ENCODE results near the gene FNDC3A.

The FNDC3A gene

DNA sequence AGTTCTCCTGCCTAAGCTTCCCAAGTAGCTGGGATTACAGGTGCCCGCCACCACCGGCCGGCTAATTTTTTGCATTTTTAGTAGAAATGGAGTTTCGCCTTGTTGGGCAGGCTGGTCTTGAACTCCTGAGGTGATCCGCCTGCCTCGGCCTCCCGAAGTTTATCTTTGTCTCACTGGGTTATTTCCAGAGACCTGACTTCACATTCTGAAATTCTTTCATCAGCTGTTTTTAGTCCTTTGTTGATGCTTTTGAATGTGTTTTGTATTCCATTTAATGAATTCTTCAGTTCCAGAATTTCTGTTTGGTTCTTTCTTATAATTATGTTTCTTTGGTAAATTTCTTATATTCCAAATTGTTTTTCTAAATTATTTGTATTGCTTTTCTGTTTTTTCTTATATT is 189.0 kb downstream of the FNDC3A start:
- H3K4me1 ChIP-seq (ENCODE audit: control insufficient read depth, insufficient read depth, low read depth, low read length) = peaks cover 3% of the 10 kb centered on the region
- no peak overlapping the region for H3K4me2 ChIP-seq (ENCODE audit: low read length, poor library complexity, severe bottlenecking)
- H3K79me1 ChIP-seq (replicated peaks; ENCODE audit: low read length, poor library complexity, severe bottlenecking) = peaks cover 29% of the 10 kb centered on the region
- H3K27ac ChIP-seq (ENCODE audit: low read length, poor library complexity, severe bottlenecking) = no peak overlapping the region
- H3K27me3 ChIP-seq (ENCODE audit: control insufficient read depth in 1 of 2, insufficient read depth in 1 of 2, low read length in 2 of 2) = no peaks in the 10 kb centered on the region
- no peak overlapping the region for H3K4me3 ChIP-seq (ENCODE audit: insufficient read depth in 1 of 2, low read depth in 1 of 2, low read length in 2 of 2)
- H4K91ac ChIP-seq (ENCODE audit: low read length) = no peak overlapping the region
- no peak overlapping the region for H3K4ac ChIP-seq (ENCODE audit: low read depth in 1 of 2, low read length in 2 of 2)
- peaks cover 21% of the 10 kb centered on the region for H3K9me3 ChIP-seq (ENCODE audit: control insufficient read depth, low read length)
- no peak overlapping the region for H3K23ac ChIP-seq (ENCODE audit: low read length in 2 of 2)
- no peak overlapping the region for H4K8ac ChIP-seq (ENCODE audit: low read length)
- H2AFZ ChIP-seq (ENCODE audit: low read depth, low read length) = no peak overlapping the region
- H3K36me3 ChIP-seq (ENCODE audit: control insufficient read depth in 1 of 2, insufficient read depth in 2 of 2, low read depth in 1 of 2, low read length in 2 of 2) = peaks cover 26 to 63% of the 10 kb centered on the region in 2 experiments
- H3K18ac ChIP-seq (ENCODE audit: low read depth in 1 of 2, low read length in 2 of 2) = no peak overlapping the region
- no peak overlapping the region for H2AK5ac ChIP-seq (ENCODE audit: low read length, severe bottlenecking)
- 96% methylated on average over 7 of the region's 7 CpGs for WGBS
- no peak for DNase-seq
- H3K9ac ChIP-seq (ENCODE audit: low read length) = no peak overlapping the region
- no peak overlapping the region for H2BK5ac ChIP-seq (ENCODE audit: low read depth, low read length, poor library complexity, severe bottlenecking)
- no peak overlapping the region for H2BK12ac ChIP-seq (ENCODE audit: low read length in 2 of 2)
- no peak overlapping the region for H2BK120ac ChIP-seq (ENCODE audit: low read depth, low read length)
- H3K14ac ChIP-seq (ENCODE audit: low read length in 2 of 2) = no peak overlapping the region
- no peak overlapping the region for H2BK15ac ChIP-seq (ENCODE audit: low read depth, poor library complexity, severe bottlenecking)

DNA sequence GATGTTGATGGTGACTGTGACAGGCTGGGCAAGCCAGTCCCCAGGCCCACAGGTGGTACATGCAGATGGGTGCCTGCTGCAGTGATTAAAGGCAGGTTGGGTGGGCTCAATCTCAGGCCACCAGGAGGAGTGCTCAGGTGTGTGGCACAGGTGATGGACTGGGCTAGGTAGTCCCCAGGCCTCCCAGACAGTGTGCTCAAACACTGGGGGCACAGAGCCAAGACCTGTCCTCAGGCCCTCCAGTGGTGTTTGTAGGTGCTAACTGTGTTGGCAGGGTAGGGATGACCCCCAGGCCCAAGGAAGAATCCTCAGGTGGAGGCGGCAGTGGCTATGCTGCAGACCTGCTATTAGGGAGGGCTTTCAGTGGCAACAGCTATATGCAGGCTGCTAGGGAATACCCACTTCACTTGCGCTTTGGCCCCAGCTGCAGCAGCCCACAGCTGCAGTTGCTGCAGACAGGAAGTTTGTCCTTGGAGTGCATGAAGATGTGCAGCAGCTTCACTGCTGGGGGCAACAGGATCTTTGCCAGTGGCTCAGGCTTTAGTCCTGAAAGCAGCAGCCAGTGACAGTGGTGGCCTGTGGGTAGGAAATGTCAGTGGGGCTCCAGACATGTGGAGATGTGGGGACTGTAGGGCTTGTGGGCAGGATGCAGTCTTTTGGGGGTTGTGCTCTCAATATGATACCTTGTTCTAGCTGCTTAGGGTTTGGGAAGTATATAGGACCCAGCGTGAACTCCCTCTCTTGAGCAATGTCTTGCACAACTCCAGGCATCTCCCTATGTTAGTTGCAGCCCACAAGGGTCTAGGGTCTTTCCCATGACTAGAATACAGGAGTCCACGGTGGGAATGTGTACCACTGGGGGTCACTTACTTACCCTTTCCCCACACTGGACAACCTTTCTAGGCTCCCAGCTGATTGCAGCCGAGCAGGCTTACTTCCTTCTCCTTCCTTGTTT is 190.4 kb downstream of the FNDC3A start:
- Histone ChIP-seq H2AFZ (ENCODE audit: low read depth, low read length) (no peak overlapping the region), H3K23ac (ENCODE audit: low read length in 2 of 2) (no peak overlapping the region), H3K36me3 (ENCODE audit: control insufficient read depth in 1 of 2, insufficient read depth in 2 of 2, low read depth in 1 of 2, low read length in 2 of 2) (peaks cover 26 to 72% of the 10 kb centered on the region in 2 experiments), H3K9me3 (ENCODE audit: control insufficient read depth, low read length) (peaks cover 21% of the 10 kb centered on the region), H2BK120ac (ENCODE audit: low read depth, low read length) (no peak overlapping the region), H3K27ac (ENCODE audit: low read length, poor library complexity, severe bottlenecking) (no peak overlapping the region), H3K4me1 (ENCODE audit: control insufficient read depth, insufficient read depth, low read depth, low read length) (peaks cover 3% of the 10 kb centered on the region), H3K27me3 (ENCODE audit: control insufficient read depth in 1 of 2, insufficient read depth in 1 of 2, low read length in 2 of 2) (no peaks in the 10 kb centered on the region), H3K18ac (ENCODE audit: low read depth in 1 of 2, low read length in 2 of 2) (no peak overlapping the region), H3K4ac (ENCODE audit: low read depth in 1 of 2, low read length in 2 of 2) (no peak overlapping the region), H3K9ac (ENCODE audit: low read length) (no peak overlapping the region), H4K8ac (ENCODE audit: low read length) (peak overlapping the region; percentile 49), H3K79me1 (replicated peaks; ENCODE audit: low read length, poor library complexity, severe bottlenecking) (peaks cover 31% of the 10 kb centered on the region), H2BK15ac (ENCODE audit: low read depth, poor library complexity, severe bottlenecking) (no peak overlapping the region), H3K14ac (ENCODE audit: low read length in 2 of 2) (no peak overlapping the region), H2AK5ac (ENCODE audit: low read length, severe bottlenecking) (no peak overlapping the region), H3K4me3 (ENCODE audit: insufficient read depth in 1 of 2, low read depth in 1 of 2, low read length in 2 of 2) (no peak overlapping the region), H4K91ac (ENCODE audit: low read length) (no peak overlapping the region), H3K4me2 (ENCODE audit: low read length, poor library complexity, severe bottlenecking) (no peak overlapping the region), H2BK12ac (ENCODE audit: low read length in 2 of 2) (no peak overlapping the region), H2BK5ac (ENCODE audit: low read depth, low read length, poor library complexity, severe bottlenecking) (no peak overlapping the region)
- WGBS = 97% methylated on average over 5 of the region's 5 CpGs
- peak; percentile 34 for DNase-seq

DNA sequence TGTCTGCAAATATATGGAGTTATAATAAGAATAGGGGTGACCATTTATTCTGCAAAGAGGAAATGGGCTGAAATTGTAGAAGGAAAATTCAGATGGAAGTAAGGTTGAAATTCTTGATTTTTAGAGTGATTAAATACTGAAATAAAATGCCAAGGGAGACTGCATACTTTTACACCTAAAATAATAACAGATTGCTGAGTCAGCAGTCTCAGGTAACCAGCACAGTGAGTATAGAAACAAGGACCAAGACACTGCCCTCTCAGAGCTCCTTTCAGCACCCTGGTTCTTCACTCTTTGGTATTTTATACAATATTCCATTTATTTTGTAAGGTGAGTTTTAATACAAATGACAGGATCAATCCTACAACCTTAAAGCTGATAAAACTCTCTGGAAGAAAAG is 195.6 kb downstream of the FNDC3A start:
- Histone ChIP-seq H3K4me1 (ENCODE audit: control insufficient read depth, insufficient read depth, low read depth, low read length) (no peaks in the 10 kb centered on the region), H2AK5ac (ENCODE audit: low read length, severe bottlenecking) (no peak overlapping the region), H4K8ac (ENCODE audit: low read length) (no peak overlapping the region), H3K27me3 (ENCODE audit: control insufficient read depth in 1 of 2, insufficient read depth in 1 of 2, low read length in 2 of 2) (no peaks in the 10 kb centered on the region), H3K9me3 (ENCODE audit: control insufficient read depth, low read length) (no peaks in the 10 kb centered on the region), H3K4me3 (ENCODE audit: insufficient read depth in 1 of 2, low read depth in 1 of 2, low read length in 2 of 2) (no peak overlapping the region), H3K18ac (ENCODE audit: low read depth in 1 of 2, low read length in 2 of 2) (no peak overlapping the region), H2BK5ac (ENCODE audit: low read depth, low read length, poor library complexity, severe bottlenecking) (no peak overlapping the region), H2AFZ (ENCODE audit: low read depth, low read length) (no peak overlapping the region), H2BK12ac (ENCODE audit: low read length in 2 of 2) (no peak overlapping the region), H3K4ac (ENCODE audit: low read depth in 1 of 2, low read length in 2 of 2) (no peak overlapping the region), H3K14ac (ENCODE audit: low read length in 2 of 2) (no peak overlapping the region), H3K36me3 (ENCODE audit: control insufficient read depth in 1 of 2, insufficient read depth in 2 of 2, low read depth in 1 of 2, low read length in 2 of 2) (peaks cover 3 to 89% of the 10 kb centered on the region in 2 experiments), H3K23ac (ENCODE audit: low read length in 2 of 2) (no peak overlapping the region), H3K9ac (ENCODE audit: low read length) (no peak overlapping the region), H3K27ac (ENCODE audit: low read length, poor library complexity, severe bottlenecking) (no peak overlapping the region), H2BK120ac (ENCODE audit: low read depth, low read length) (no peak overlapping the region), H4K91ac (ENCODE audit: low read length) (no peak overlapping the region), H3K4me2 (ENCODE audit: low read length, poor library complexity, severe bottlenecking) (no peak overlapping the region), H3K79me1 (replicated peaks; ENCODE audit: low read length, poor library complexity, severe bottlenecking) (peaks cover 20% of the 10 kb centered on the region), H2BK15ac (ENCODE audit: low read depth, poor library complexity, severe bottlenecking) (no peak overlapping the region)
- DNase-seq = no peak

DNA sequence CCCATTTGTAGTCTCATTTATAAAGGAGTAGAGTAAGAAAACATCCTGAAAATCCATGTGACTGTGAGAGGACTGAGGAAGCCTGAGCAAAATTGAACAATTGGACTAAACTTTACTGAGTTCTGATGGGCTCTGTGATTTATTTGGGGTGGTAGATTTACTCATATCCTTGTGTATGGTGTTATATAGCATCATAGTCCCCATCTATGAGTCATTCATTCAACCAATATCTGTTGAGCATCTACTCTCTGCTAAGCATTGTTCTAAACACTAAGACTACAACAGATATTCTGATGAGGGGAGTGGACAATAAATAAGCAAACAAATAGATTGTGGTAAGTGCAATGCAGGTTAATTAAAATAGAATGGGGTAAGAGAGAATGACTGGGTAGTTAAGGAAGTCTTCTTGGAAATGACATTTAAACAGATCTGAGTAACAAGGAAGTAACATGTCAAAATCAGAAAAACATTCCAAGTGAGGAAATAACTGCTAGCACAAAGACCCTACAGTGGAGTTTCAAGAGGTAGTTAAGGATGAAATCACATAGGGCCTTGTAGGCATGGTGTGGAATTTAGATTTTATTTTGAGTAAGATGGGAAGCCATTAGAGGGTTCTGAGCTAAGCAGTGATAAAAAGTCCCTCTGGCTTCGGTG is 208.1 kb downstream of the FNDC3A start:
- Histone ChIP-seq H3K27me3 (ENCODE audit: control insufficient read depth in 1 of 2, insufficient read depth in 1 of 2, low read length in 2 of 2) (no peaks in the 10 kb centered on the region), H2BK5ac (ENCODE audit: low read depth, low read length, poor library complexity, severe bottlenecking) (no peak overlapping the region), H2AFZ (ENCODE audit: low read depth, low read length) (no peak overlapping the region), H3K79me1 (replicated peaks; ENCODE audit: low read length, poor library complexity, severe bottlenecking) (peaks cover 13% of the 10 kb centered on the region), H3K4me3 (ENCODE audit: insufficient read depth in 1 of 2, low read depth in 1 of 2, low read length in 2 of 2) (no peak overlapping the region), H3K36me3 (ENCODE audit: control insufficient read depth in 1 of 2, insufficient read depth in 2 of 2, low read depth in 1 of 2, low read length in 2 of 2) (peaks cover 3 to 92% of the 10 kb centered on the region in 2 experiments), H3K4ac (ENCODE audit: low read depth in 1 of 2, low read length in 2 of 2) (no peak overlapping the region), H3K23ac (ENCODE audit: low read length in 2 of 2) (no peak overlapping the region), H4K91ac (ENCODE audit: low read length) (no peak overlapping the region), H2BK120ac (ENCODE audit: low read depth, low read length) (no peak overlapping the region), H2AK5ac (ENCODE audit: low read length, severe bottlenecking) (no peak overlapping the region), H3K9me3 (ENCODE audit: control insufficient read depth, low read length) (no peaks in the 10 kb centered on the region), H3K4me2 (ENCODE audit: low read length, poor library complexity, severe bottlenecking) (no peak overlapping the region), H3K4me1 (ENCODE audit: control insufficient read depth, insufficient read depth, low read depth, low read length) (peaks cover 2% of the 10 kb centered on the region), H3K9ac (ENCODE audit: low read length) (no peak overlapping the region), H2BK12ac (ENCODE audit: low read length in 2 of 2) (no peak overlapping the region), H2BK15ac (ENCODE audit: low read depth, poor library complexity, severe bottlenecking) (no peak overlapping the region), H3K18ac (ENCODE audit: low read depth in 1 of 2, low read length in 2 of 2) (no peak overlapping the region), H3K27ac (ENCODE audit: low read length, poor library complexity, severe bottlenecking) (no peak overlapping the region), H4K8ac (ENCODE audit: low read length) (no peak overlapping the region), H3K14ac (ENCODE audit: low read length in 2 of 2) (no peak overlapping the region)
- 80% methylated on average over 1 of the region's 1 CpG for WGBS
- no peak for DNase-seq

All from mesenchymal stem cell (in vitro differentiated cells and primary cell).